AG09309 (cell line): ENCODE data around the gene XDH.
A peak's percentile ranks its signal among the peaks of the same experiment; 100 is the strongest.

Experiments used
- DNase-seq: peaks from one replicate; pipeline ENCODE4 v3.0.0-alpha.2; 2010; ENCODE audit warnings: low read depth
- H3K4me3 ChIP-seq: 2 replicates; pipeline ENCODE4 v1.5.1; 2011; ENCODE audit warnings: mild to moderate bottlenecking, low read depth, low read length, moderate library complexity; ENCODE audit not compliant: control insufficient read depth
- TF ChIP-seq, protein P1 (sequence below): IDR thresholded peaks from 2 replicates; pipeline ENCODE4 v1.5.1; 2011; ENCODE audit warnings: mild to moderate bottlenecking, low read depth, low read length, inconsistent platforms; ENCODE audit not compliant: insufficient read depth, control insufficient read depth; ENCODE audit errors: missing control alignments

XDH gene

DNA sequence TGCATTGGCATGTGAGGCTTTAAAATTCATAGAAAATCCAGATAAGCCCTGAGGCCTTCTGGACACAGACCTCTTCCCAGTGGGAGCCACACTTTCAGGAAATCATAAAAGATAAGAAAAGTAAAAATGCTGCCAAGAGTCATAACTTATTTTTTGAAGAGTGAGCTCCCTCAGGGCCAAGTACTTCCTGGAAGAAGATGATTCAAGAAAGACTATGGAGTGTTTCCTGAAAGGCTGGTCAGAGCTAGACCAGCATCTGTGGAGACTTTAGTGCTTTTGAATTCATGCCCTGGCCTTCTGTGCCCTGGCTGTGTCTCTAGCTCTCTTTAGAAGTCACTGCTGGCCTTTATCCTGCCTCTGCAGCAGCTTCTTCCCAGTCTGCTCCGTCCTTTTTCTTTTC lies 6.4 kb upstream of the XDH start:
- no peak overlapping the region for H3K4me3 ChIP-seq
- TF ChIP-seq, protein P1, sequence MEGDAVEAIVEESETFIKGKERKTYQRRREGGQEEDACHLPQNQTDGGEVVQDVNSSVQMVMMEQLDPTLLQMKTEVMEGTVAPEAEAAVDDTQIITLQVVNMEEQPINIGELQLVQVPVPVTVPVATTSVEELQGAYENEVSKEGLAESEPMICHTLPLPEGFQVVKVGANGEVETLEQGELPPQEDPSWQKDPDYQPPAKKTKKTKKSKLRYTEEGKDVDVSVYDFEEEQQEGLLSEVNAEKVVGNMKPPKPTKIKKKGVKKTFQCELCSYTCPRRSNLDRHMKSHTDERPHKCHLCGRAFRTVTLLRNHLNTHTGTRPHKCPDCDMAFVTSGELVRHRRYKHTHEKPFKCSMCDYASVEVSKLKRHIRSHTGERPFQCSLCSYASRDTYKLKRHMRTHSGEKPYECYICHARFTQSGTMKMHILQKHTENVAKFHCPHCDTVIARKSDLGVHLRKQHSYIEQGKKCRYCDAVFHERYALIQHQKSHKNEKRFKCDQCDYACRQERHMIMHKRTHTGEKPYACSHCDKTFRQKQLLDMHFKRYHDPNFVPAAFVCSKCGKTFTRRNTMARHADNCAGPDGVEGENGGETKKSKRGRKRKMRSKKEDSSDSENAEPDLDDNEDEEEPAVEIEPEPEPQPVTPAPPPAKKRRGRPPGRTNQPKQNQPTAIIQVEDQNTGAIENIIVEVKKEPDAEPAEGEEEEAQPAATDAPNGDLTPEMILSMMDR, result no peak
- DNase-seq, result peak; percentile 38

DNA sequence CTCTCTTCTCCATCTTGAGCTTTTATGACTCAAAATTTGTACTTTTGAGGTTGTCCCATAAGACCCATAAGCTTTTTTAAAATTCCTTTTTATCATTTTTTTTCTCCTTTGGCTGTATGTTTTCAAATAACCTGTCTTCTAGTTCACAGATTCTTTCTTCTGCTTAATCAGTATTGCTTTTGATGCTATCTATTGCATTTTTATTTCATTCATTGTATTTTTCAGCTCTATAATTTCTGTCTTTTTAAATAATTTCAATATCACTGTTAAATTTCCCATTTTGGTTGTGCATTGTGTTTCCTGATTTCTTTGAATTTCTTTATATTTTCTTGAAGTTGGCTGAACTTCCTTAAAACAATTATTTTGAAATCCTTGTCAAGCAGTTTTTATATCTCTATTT lies 4.8 kb upstream of the XDH start:
- no peak overlapping the region for H3K4me3 ChIP-seq
- DNase-seq, result no peak
- TF ChIP-seq, protein P1, result no peak

DNA sequence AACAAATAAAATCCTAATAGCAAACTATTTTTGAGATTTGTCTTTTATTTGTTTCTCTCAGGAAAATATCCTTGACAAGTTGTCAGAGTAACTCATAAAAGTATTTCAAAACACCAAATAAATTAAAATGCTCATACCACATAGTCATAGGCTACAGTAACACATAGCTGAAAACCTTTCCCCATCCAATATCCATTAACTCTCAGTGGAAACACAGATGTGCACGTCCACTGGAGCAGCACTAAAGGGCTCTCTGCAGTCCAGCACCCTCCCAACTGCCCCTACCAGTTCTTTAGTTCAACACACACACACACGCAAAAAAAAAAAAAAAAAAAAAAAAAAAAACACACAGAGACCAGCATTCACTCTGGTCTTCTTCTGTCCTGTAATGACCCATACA lies 879 bp upstream of the XDH start:
- DNase-seq, result peak; percentile 72
- no peak overlapping the region for H3K4me3 ChIP-seq
- TF ChIP-seq, protein P1, result no peak

DNA sequence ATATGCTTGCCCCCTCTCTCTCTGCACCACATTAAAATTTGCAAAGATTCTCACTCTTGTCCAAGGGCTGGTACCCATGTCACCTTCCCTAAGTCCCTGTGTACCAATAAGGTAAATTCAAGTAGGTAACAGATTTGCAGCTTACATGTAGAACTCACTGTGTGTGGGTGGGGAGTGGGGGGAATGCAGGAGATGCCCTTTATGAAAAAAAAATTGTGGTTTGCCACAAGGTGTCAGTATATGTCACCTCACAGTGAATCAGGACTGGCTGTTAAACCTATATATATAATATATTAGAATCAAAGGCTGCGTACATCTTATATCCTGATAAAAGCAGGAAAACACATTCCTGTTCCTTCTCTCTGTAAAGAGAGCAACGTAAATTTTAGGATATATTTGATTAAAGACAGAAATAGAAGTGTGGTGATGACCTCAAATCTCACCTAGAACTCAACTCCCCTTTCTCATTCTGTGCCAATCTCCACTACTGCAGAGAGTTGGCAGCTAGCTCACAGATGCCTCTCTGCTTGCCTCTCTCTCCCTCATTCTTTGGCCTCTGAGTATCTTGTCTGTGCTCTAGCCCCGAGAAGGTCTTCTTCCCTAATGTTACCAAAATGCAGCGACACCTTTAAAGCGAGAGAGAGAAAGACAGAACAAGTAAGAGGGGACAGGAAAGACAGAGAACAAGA lies 536 bp downstream of the XDH start:
- TF ChIP-seq, protein P1, result no peak
- H3K4me3 ChIP-seq, result no peak overlapping the region
- DNase-seq, result no peak

DNA sequence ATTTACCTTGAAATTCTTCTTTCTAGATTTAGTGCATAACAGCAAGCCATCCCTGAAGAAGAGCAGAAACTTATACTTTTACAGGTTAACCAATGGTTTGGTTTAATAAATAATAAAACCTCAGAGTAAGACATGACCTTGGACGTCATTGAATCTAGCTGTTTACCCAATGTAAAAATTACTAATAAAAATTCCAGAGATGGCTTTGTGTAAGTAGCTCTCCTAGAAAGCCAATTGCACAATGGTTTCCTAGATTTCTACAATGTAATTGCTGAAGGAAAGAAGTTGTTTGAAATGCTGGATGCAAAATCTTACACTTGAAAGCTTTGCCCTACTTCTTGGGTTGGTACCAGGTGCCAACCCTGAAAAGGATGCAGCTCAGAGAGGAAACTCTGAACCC lies 1.5 kb downstream of the XDH start:
- TF ChIP-seq, protein P1, result no peak
- DNase-seq, result peak; percentile 52
- no peak overlapping the region for H3K4me3 ChIP-seq

DNA sequence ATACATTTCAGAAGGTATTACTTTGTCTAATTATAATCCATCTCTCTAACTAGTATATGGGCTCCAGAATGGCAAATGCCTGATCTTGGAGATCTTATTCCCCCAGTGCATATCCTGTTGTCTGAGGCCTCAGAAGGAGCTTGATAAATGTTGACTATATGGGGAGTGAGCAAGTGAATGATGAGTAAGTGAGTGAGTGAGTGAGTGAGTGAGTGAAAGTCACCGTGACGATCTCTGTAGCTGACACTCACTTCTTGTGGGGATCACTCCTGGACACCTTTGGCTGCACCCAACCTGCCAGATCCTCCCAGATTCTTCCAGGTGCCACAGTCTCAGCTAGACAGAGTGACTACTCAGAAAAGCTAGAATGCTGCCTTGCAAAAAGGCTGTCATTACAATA lies 2.8 kb downstream of the XDH start:
- no peak for DNase-seq
- TF ChIP-seq, protein P1, result no peak
- no peak overlapping the region for H3K4me3 ChIP-seq
